ENCODE measurements around the gene GNG7.
"Not testable (repeated sequence)": the region's sequence is repeated elsewhere in the genome, so short reads cannot be mapped to it uniquely, and the experiment has no call there.

GNG7 gene

DNA sequence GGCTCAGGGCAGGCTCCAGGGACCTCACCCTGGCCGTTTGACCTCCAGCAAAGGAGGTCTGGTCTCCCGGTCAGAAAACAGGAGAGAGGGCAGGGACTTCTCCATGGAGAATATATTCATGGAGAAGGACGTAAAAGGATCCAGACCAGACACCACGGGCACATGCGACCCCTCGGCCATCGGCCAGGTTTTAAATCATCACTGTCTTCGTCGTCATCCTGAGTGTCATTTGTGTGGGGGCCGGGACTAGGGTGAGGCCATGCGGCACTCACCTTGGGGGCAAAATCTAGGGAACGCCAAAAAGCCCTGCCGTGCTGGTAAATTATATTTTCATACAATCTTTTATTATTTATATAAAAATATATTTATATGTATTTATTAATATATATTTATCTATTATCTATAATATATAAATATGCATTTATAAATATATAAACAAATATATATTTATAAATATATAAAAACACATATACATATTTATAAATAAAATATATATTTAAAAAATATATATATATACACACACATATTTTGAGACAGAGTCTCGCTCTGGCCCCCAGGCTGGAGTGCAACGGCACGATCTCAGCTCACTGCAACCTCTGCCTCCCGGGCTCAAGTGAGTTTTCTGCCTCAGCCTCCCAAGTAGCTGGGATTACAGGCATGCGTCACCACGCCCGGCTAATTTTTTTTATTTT is 151.2 kb downstream of the GNG7 start:
- no peak for DNase-seq (ENCODE audit: low read depth)

DNA sequence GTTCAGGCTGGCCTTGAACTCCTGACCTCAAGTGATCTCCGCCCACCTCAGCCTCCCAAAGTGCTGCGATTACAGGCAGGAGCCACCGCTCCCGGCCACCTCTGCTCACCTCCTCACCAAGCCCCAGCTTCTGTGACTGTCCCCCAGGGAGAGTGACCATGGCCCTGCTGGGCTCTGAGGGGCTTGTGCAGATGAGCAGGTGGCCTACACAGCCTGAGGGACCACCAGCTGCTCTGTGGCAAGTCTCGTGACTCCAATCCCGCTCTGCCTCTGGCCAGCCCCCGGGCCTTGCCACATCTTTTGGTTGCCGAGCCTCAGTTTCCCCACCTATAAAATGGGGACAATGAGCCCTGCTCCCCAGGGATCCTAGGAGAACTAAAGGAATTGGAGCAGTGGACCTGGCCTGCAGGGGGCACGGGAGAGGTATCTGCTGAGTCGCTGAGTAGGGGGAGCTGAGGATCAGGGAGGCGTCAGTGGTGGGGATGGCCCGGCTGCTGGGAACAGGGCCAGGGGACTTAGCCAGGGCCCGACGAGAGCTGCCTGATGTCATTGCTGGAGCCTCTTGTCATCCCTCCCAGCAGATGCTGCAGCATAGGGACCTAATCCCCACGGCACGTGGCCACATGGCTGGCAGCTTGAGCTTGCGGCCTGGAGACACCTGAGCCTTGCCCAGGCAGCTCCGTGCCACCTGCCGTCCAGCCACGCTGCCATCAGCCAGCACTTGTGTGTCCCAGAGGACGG is 151.9 kb downstream of the GNG7 start:
- DNase-seq (ENCODE audit: low read depth), result no peak

DNA sequence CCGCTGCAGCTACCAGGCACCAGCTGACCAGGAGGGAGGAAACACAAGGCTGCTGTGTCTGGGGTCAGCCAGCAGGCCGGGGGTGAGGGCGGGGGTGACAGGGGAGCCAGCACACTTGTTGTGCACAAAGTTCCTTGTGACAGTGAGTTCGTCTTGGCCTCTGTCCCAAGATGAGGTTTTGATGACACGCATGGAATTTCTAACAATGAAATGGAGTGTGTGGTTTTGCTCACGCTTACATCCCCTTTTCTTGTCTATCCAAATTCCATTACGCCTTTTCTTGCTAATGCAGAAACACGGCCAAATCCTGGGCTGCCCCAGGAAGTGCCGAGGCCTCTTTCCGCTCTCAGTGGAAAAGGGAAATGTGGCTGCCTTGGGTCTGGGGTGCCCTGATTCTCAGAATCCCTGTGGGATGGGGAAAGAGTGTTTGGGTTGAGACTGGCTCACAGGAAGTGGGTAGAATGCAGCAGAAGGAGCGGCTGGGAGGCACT is 152.7 kb downstream of the GNG7 start:
- peak; percentile 97 for DNase-seq (ENCODE audit: low read depth)

DNA sequence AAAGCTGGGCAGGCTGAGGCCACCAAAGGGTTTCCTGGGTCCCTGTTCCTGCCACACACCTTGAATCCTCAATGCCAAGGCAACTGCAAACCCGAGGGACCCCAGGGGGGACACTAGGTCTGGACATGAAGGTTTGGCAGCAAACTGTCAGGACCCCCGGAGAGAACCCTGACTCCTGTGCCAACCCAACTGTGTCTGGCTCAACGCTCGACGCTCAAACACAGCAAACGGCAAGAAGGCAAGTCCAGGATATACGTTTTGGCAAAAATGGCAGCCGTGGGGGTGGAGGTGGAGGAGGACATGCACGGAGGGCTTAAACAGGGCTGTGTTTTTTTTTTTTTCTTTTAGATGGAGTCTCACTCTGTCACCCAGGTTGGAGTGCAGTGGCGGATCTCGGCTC is 153.5 kb downstream of the GNG7 start:
- DNase-seq (ENCODE audit: low read depth), result no peak

DNA sequence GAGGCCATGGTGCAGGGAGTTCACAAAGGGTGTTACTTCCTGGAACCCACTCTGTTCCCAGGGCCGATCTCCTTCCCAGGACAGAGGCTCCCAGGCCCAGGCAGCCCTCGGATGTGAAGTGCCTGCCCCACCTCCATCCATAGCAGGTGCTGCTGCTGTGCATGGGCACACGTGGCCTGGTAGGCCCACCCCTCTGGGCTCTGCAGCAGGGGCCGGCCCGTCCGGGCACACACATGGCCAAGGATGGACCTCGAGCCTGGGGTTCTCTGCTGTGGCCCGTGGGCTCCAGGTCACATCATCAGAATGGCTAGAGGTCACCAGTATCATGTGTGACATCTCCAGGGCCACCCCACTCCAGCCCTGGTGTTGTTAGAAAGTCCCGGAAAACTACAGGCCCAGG is 154.8 kb downstream of the GNG7 start:
- DNase-seq (ENCODE audit: low read depth), result no peak

DNA sequence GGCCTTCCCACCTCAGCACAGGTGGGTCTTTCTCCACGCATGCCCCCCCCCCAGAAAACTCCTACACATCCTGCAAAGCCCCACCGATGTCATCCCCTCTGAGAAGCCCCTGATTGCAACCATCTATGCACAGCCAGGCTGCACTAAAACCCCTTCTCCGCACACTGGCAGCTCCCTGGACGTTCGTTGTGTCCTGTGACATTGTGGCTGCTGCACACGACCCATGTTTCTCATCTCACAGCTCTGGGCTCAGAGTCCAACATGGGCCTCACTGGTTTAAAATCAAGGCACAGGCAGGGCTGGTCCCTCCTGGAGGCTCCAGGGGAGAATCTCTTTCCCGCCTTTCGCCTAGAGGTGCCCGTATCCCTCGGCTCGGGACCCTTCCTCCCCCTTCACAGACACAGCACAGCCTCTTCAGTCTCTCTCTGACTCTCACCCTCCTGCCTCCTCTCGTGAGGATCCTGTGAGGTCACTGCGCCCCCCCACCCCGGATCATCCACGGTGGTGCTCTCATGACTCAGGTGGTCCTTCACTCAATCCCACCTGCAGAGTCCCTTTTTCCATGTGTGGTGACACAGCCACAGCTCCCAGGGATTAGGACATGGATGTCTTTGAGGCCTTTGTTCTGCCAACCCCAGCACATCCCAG is 155.3 kb downstream of the GNG7 start:
- no peak for DNase-seq (ENCODE audit: low read depth)

DNA sequence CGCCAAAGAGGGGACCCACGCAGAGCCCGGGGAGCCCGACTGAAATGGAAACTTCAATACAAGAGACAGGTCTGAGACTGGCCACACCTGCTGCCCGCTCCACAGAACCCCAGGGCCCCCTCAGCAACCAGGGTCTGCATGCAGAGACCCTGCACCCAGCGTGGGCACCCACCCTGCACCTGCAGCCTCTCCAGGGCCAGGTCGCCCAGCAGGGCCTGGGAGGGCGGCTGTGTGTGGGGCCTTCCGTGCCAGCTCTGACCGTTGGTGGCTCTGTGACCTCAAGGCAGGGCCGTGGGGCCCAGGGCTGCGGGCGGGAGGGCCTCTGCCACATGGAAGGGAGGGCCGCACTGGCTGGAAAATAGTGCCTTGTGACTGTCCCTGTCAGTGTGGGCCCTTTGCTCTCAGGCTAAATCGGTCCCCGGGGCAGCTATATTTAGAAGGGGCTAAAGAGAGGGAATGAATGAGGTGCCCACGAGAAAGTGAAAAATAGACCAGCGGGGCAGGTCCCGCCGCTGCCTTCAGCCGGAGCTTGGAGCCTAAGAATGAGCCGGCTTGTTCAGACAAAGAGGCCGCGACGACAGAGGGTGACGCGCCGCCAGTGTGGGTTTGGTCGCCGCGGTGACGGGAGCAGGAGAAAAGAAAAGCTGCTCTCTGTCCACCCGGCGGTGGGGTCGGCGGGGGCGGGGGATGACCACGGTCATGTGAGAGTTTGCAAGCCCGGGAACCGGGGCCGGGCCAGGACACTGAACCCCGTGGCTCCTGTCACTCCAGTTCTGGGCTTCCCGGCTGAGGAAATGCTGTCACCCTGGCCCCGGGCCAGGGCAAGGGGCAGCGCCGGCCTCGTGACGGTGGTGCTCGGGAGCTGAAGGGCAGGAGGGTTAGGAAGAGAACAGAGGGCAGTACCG is 156.1 kb downstream of the GNG7 start:
- no peak for DNase-seq (ENCODE audit: low read depth)

DNA sequence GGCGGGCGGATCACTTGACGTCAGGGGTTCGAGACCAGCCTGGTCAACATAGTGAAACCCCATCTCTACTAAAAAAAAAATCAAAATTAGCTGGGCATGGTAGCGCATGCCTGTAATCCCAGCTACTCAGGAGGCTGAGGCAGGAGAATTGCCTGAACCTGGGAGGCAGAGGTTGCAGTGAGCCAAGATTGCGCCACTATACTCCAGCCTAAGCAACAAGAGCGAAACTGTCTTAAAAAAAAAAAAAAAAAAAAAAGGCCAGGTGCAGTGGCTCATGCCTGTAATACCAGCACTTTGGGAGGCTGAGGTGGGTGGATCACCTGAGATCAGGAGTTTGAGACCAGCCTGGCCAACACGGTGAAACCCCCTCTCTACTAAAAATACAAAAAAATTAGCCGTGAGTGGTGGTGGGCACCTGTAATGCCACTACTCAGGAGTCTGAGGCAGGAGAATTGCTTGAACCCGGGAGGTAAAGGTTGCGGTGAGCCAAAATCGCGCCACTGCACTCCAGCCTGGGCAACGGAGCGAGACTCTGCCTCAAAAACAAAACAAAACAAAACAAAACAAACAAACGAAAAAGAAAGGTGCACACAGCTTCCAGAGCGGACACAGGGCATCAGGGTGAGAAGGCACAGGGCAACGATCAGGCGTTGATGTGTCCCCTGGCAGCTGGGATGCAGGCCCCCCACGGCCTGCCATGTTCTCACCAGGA is 156.9 kb downstream of the GNG7 start:
- not testable (repeated sequence) for DNase-seq (ENCODE audit: low read depth)

DNA sequence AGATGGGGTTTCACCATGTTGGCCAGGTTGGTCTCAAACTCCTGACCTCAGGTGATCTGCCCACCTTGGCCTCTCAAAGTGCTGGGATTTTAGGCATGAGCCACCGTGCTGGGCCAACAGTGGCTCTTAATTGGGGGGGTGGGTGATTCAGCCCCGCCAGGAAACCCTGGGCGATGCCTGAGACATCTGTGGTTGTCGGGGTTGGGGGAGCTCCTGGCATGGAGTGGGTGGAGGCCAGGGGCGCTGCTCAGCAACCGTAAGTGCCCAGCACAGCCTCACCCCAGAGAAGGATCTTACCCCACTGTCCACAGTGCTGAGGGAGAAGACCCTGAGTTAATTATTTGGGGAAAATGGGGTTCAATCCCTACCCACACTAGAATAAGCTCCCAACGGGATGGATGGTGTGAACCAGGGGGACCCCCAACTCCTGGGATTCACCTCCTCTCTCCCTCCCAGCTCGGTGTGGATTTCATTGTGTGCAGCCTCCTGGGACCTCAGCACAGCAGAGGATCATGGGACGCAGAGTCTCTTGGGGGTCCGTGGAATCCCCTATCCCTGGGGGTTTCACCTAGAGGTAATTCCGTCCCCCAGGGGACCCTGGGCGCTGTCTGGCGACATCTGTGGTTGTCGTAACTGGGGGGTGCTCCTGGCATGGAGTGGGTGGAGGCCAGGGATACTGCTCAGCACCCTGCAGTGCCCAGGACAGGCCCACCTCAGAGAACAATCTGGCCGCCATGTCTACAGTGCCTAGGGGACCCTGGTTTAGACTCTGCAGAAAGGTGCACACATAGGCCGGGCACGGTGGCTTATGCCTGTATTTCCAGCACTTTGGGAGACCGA is 157.7 kb downstream of the GNG7 start:
- DNase-seq (ENCODE audit: low read depth), result no peak

DNA sequence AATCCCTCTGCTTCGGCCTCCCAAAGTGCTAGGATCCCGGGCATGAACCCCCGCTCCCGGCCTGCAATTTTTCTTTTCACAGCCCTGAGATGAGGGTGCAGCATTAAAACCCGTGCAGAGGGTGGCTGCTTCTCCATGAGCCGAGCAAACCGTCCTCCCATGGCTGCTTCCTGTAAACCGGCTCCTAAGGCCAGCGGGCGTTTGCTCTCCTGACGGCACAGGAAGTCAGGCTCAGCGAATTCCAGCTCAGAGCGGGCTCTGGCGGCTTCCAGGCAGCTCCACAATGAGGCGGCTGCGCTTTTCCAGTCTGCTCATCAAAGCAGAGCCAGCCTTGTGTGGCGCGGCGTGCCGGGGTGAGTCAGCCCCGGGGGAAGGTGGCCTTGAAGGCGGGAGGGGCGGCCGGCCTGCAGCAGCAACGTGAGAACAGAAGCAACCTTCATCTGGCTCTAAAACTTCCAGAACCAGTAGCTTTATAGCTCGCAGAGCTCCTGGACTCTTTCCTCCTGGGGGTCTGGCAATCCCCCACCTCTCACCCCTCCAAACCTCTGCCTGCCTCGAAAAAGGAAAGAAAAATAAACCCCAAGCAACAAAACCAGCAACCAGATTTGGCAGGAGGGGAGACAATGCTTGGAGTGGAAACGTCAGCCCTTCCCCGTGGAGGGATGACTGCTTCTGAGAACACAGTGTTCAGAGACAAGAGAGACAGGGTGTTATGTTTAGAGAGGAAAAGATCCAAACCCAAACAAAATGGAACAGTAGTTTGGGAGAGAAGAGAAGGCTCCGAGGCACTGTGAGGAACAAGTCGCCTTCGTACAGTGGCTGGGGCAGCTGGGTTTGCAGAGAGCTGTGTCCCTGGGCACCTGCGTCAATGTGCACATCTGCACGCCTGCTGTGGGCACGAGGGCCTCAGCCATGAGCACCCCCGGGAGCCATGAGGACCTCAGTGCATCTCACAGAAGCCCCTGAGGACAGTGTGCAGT is 158.7 kb downstream of the GNG7 start:
- DNase-seq (ENCODE audit: low read depth), result peak; percentile 98

DNA sequence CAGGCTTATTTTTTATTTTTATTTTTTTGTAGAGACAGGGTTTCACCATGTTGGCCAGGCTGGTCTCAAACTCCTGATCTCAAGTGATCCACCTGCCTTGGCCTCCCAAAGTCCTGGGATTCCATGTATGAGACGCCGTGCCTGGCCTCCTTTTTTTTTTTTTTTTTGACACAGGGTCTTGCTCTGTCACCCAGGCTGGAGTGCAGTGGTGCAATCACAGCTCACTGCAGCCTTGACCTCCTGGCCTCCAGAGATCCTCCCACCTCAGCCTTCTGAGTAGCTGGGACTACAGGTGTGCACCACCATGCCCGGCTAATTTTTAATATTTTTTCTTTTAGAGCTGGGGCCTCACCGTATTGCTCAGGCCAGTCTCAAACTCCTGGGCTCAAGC is 159.4 kb downstream of the GNG7 start:
- DNase-seq (ENCODE audit: low read depth), result peak; percentile 13

DNA sequence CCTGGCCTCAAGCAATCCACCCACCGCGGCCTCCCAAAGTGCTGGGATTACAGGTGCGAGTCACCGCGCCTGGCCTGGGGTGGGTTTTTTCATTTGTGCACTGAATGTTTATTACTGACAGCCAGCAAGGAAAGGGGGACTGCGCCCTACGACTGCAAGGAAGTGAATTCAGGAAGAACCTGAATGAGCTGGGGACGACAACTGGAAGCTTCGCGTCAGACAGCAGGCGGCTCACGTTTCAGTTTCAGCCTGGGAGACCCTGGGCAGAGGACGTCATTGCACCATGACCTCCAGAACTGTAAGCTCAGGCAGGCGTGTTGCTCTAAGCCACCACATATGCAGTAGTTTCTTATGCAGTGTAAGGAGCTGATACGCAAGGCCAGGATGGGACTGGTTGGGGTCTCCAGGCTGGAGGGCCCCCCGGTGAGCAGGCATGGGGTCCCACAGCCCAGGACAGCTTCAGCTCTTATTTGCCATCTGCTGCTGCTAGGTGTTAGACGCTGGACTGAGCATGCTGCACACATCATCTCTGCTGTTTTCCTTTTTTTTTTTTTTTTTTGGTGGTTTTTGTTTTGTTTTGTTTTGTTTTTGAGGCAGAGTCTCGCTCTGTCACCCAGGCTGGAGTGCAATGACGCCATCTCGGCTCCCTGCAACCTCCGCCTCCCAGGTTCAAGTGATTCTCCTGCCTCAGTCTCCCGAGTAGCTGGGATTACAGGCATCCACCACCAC is 160.0 kb downstream of the GNG7 start:
- DNase-seq (ENCODE audit: low read depth), result no peak

DNA sequence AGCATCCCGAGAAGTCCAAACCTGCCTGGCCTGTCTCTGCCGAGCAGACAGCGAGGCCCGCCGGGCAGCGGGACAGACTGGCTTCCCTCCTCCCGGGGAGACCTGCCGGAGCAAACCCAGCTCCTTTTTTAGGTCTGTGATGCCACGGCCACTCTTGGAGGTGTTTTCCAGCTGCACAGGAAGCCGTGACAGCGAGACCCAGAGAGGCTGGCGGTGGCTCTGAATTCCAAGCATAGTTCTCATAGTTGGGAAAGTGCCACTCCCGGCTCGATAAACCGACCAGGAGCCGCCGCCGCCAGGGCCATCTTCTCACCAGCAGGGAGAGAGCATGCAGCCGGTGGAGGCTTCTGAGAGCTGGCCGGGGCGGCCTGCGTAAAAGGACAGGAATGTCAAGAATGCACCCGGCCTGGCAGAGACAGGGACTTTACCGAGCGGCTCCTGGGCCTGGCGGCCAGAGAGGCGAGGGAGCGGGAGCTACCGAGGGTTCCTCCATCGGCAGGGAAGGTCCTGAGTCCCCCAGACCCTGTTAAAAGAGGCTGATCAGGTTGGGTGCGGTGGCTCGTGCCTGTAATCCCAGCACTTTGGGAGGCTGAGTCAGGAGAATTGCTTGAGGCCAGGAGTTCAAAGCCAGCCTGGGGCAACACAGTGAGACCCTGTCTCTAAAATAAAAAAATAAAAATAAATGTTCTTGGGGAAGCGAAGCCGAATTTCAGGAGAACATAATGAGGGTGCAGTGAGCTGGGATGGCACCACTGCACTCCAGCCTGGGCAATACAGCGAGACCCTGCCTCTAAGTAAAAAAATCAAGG is 161.6 kb downstream of the GNG7 start:
- DNase-seq (ENCODE audit: low read depth), result peak; percentile 98

DNA sequence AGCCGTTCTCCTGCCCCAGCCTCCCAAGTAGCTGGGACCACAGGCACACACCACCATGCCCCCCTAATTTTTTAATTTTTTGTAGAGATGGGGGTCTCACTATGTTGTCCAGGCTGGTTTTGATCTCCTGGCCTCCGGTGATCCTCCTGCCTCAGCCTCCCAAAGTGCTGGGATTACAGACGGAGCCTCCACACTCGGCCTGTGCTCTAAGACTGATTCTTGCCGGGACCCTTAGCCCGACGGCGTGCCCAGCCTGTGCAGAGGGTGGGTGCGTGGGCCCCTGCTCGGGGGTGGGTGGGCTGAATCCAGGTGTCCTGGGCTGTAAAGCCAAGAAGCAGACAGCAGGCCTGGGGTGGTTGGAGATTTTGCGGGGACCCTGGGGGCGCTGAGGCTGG is 162.2 kb downstream of the GNG7 start:
- no peak for DNase-seq (ENCODE audit: low read depth)

DNA sequence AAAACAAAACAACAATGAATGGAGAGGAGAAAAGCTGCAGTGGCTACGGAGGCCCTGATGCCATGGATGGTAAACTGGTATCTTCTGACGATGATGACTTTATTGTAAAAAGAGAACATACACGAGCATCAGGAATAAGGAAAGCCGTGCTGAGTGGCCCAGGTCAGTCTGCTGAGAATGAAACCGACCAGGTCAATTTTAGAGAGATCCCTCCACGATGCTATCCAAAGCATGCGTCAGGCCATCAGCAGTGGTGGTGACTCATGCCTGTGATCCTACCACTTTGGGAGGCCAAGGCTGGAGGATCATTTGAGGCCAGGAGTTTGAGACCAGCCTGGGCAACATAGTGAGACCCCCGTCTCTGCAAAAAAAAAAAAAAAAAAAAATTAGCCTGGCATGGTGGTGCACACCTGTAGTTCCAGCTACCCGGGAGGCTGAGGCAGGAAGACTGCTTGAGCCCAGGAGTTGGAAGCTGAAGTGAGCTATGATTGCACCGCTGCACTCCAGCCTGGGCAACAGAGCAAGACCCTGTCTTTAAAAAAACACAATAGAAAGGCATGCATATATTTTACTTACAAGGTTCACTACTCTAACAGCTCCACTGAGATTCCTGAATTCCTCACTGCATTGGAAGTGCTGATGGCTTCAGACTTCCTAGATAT is 164.3 kb downstream of the GNG7 start:
- no peak for DNase-seq (ENCODE audit: low read depth)

DNA sequence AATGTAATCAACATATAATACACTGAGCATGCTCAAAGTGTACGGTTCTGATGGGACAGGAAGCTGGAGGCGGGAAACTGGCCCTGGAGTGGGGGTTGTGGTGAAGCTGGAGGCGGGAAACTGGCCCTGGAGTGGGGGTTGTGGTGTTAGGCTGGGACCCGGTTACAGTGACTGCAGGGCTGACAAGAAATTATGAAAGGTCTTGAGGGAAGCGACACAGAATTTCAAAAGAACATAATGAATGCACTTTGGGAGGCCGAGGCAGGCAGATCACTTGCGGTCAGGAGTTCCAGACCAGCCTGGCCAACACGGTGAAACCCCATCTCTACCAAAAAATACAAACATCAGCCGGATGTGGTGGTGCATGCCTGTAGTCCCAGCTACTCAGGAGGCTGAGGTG is 164.9 kb downstream of the GNG7 start:
- DNase-seq (ENCODE audit: low read depth), result not testable (repeated sequence)

DNA sequence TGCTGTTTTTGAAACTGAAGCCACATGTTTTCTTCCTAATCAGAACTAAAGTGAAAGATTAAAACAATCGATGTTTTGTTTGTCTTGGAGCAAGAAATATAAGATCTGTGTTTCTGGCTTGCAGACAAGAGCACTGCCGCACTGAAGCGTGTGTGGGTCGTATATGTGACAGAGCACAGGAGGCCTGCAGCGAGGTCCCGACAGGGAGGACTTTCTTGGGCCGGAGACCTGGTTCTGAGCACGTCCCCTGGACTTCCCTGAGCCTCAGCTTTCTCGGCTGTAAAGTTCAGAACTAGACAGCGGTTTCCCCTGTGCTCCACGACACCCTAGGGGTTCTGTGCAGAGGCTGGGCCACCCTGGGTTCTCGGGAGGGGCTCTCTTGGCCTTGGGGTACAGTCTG is 166.0 kb downstream of the GNG7 start:
- no peak for DNase-seq (ENCODE audit: low read depth)
